DMS53 (cell line): ENCODE data around the gene VSTM5.
A peak's percentile ranks its signal among the peaks of the same experiment; 100 is the strongest.
"Not testable (repeated sequence)": the region's sequence is repeated elsewhere in the genome, so short reads cannot be mapped to it uniquely, and the experiment has no call there.

Experiments
- DNase-seq: peaks from one replicate; lab custom pipeline; 2025; lab: John Stamatoyannopoulos, UW

Gene VSTM5

DNA sequence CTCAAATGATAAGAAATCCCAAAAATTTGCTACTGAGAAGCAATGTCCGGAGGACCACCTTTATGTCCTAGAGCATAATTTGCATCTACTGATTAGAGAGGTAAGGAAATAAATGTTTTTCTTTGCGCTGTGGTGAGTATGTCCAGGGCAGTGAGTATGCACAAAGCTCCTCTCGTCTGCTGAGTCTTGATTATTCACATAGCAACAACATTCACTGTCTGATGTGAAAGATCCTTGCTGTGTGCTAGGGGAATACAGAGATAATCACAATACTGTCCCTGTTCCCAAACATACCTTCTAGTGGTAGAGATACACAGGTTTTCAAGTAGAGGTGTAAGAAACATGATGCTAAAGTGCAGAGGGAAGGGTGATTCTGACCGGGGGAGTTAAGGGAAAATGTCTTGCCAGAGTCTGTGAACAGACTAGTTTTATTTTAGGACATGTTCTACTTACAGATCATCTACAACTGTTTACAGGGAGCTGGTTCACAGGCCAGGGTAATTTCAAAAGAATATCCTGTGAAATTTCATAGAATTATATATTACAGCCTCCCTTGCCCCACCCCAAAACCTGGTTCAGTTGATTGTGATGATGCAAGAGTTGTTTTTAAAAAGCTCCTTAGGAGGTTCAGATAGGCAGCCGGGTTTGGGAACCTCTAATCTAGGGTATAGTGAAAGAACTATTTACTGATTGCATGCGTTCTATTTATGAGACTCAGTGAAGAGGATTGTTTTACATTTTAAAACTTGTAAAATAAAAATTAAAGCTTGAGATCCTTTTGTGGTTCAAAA, 53.8 kb downstream of the VSTM5 start:
- no peak for DNase-seq

DNA sequence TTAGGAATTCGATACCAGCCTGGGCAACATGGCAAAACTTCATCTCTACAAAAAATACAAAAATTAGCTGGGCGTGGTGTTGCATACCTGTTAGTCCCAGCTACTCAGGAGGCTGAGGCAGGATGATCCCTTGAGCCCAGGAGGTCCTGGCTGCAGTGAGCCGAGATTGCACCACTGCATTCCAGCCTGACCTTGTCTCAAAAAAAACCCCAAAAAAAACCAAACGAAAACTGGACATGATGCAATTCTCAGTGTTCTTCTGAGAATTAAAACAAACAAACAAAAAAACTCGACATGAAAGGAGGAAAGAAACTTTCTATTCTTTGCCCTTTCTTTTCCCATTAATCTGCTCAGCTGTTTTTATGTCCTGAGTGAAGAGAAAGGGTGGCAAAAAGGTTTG, 58.9 kb downstream of the VSTM5 start:
- no peak for DNase-seq

DNA sequence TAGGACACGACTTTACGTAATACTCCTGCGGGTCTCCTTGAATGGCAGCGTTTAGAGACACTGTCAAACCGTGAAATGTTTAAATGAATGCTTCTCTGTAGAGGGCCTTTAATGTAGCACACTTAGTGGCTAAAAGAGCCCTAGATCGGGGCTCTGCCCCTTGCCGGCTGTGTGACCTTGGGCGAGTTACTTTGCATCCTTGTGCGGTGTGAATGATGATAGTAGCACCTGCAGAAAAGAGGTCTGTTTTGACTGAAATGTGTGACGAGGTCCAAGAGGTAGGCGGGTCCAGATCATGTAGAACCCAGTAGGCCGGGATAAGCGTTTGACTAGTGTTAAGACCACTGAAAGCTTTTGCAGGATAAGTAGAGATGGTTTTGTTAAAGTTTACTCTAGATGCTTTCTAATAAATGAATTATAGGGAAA, 65.5 kb downstream of the VSTM5 start:
- DNase-seq, result peak; percentile 62

DNA sequence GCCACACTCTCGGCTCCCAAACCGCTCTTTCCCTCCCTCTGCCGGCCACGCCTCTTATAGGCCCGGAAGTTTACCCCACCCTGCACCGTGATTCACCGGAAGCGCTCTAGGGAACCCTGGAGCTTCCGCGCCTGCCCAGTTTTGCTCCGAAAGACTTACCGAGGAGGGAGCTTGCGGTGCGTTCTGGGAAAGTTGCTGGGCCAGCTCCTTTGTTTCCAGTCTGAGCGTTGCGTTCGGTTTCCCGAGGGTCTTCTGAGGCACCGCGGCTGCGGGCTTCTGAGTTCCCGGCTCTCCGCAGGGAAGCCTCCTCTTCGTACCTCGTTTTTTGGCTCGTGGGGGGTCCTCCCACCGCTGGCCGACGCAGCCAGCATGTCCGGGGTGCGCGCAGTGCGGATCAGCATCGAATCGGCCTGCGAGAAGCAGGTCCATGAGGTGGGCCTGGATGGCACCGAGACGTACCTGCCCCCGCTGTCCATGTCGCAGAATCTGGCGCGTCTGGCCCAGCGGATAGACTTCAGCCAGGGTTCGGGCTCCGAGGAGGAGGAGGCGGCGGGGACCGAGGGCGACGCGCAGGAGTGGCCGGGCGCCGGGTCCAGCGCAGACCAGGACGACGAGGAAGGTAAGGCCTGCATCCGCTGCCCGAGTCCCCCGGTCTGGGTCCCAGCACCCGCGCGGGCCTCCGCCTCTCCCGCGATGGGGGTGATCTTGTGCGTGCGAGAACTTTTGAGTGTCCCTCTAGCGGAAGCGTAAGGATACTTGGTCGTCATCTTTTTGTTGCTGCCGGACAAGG, 66.1 kb downstream of the VSTM5 start, which contains the start of gene MED17:
Gene MED17 (plus strand): TSS at position 138 of the 790 bp plus-strand sequence. CDS start 232 bp downstream, at position 370.
- peak; percentile 99 for DNase-seq

DNA sequence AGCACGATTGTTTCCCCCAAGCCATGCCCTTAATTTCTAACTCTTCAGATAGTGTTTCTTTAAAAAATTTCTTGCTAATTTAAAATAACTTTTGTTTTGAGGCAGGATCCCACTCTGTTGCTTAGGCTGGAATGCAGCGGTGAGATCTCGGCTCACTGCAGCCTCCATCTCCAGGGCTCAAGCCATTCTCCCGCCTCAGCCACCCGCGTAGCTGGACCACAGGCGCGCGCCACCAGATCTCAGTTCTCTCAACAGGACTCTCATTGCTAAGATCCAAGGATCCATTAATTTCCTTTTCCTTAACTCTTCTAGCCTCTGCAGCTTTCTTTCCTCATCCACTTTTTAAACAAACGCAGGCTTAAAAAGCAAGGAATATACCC, 66.7 kb downstream of the VSTM5 start:
- DNase-seq, result no peak

DNA sequence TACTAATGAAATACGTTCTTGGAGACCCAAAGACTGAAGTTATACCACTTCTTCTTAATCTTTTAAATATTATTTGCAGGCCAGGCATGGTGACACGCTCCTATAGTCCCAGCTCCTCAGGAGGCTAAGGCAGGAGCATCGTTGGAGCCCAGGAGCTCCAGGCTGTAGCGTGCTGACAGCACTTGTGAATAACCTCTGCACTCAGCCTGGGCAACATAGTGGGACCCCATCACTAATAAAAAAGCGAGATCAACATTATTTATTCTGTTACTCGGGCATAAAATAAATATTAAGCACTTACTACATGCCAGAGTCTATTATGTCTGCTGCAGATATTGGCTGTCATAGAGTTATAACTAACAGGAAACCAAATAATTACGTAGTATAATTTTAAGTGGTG, 67.1 kb downstream of the VSTM5 start:
- DNase-seq, result no peak

DNA sequence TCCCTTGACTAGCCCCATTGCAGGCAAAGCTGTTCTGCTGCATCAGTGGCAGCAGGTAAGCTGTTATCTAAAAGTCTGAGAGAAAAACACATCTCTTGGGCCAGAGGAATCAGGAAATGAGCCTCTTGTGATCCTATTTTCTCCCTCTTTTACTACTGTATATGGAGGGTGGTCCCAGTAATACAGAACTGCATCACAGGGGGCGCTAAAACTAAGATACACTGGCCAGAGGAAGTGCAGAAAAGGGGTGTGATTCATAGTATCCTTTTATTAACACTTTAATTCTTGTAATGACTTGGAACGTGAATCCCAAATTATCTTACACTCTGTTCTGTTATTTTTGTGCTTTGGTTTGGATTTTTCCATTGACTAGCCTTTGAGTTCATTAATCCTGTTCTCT, 75.1 kb downstream of the VSTM5 start:
- peak; percentile 39 for DNase-seq

DNA sequence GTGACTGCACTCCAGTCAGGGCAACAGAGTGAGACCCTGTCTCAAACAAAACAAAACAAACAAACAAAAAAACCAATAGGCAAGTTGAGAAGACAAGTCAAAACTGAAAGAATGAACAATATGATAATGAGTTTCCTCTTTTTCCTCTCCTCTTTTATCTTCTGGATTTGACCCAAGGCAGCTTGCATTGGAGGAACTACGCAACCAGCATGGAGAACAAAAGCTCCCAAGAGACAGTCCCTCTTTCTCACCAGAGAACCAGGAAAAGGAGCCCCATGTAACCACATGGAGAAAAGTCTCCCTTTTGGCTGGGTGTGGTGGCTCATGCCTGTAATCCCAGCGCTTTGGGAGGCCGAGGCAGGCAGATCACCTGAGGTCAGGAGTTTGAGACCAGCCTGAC, 75.9 kb downstream of the VSTM5 start:
- DNase-seq, result not testable (repeated sequence)

DNA sequence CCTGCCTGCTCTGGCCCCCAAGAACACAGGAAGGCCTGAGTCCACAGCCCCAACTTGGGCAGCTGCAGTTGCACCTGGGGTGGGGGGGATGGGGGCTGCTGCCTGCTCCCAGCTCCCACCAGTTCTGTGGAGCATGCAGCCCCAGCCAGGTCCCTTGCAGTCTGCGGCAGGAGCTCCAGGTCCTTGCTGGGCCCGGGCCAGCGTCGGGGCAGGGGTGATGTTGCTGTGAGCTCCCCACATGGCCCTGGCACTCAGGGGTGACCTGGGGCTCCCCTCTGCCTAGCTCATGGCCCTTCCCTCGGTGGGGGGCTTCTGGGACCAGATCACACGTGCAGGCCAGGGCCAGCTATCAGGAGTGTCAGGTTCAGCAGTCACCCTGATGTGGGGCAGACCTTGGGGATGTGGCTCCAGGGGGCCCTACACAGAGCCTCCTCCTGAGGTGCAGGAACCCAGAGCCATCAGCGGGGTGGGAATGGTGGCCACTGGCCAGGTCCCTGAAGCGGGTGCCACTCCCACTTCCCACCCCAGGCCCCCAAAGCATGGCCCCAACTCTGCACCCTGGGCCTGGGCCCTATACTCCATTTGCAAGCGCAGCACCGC, 76.7 kb downstream of the VSTM5 start:
- DNase-seq, result no peak

DNA sequence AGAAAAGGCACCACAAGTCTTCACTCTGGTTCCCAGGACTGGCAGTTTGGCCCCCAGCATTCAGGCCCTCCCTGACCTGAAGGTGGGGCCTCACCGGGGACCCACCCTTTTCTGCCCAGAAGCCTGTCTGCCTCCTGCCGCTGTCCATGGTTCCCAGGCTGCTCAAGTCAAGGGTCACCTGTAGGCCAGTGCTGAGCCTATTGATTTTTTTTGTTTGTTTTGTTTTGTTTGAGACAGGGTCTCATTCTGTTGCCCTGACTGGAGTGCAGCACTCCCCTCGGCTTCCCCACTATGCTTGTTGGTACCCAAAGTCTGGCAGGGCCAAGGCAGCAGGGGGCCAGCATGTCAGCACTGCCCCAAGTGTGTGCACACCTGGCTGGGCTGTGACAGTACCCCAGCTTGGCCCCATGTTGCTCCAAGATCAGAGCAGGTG, 77.4 kb downstream of the VSTM5 start:
- DNase-seq, result no peak

DNA sequence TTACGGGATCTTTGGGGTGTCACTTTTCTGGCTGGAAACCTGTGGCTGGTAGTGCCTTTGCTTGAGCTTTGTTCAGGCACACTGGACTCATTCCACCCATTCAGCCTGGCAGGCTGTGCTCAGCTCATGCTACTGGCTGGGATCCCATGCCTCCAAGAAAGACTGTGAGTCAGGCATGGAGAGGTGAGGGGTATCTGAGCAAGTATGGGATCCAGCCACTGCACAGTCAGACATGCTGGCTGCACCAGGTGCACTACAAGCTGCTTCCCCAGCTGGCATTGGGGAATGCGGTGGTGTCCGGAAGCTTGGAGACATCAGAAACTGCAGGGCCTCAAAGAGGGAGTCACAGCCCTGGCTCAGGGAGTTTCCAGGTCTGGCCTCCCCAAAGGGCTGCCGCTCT, 78.3 kb downstream of the VSTM5 start:
- DNase-seq, result no peak

DNA sequence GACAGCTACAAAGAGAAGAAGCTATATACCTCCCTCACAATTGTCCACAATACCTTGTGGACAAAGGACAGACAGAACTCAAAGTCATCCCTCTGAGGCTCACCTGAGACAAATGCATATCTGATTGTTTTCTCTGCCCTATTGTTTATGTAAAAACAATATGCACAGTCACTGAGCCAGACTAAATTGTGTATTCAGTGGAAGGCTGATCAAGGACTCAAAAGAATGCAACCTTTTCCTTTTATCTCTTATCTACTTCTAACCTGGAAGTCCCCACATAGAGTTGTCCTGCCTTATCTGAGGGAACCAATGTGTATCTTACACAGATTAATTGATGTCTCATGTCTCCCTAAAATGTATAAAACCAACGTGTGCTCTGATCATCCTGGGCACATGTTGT, 80.3 kb downstream of the VSTM5 start:
- no peak for DNase-seq
